ENCODE measurements around the gene SNX21. TPM values are rescaled to one million over a fixed set of nuclear protein-coding genes. Genes with fewer than 3 reads are reported as not detected.
A peak's percentile ranks its signal among the peaks of the same experiment; 100 is the strongest.

Gene SNX21
- total RNA-seq, 1 experiment from 2014 or later, result 11.9 TPM

DNA sequence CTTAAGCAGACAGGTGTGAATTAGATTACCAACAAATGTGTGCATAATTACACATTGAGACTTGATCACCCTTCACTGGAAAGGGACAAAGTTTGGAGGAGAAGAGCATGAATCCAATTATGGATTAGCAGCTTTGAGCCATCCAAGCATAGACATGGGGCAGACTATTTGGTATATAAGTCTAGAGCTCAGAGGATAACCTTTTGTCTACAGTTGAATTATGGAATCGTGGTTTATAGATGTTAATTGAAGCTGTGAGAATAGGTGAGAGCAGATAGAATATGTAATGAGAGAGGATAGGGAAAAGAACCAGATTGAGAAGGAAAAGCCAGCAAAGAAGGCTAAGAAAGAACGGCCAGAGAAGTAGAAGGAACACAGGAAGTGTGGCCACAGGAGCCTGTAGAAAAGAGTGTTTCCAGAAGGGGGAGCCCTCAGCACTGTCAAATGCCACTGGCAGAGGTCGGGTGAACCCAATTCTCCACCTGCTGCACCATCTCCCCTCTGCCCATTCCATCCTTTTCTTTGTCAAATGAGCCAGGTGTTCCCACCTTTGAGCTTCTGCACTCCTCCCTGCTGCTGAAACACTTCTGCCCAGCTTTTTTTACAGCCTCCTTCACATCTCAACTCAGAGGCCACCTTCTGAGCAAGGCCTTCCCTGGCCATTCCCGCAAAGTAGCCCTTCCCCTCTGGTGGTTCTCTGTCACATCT, 34.5 kb upstream of the SNX21 start:
- Histone ChIP-seq H4K20me1 (ENCODE audit: insufficient read depth) (0 out of 2 replicates have a peak, but pooled peaks cover 4% of the 10 kb centered on the region), H3K9me2 (ENCODE audit: insufficient read depth) (no peaks in the 10 kb centered on the region), H3K4me1 (ENCODE audit: control insufficient read depth in 1 of 2, insufficient read depth in 2 of 2, low read length in 2 of 2) (no peaks in the 10 kb centered on the region), H3K36me3 (ENCODE audit: control insufficient read depth in 1 of 2, insufficient read depth in 2 of 2, low read length in 2 of 2) (peaks cover 35 to 42% of the 10 kb centered on the region in 2 experiments; a peak in 3 of 4 replicates), H3K9ac (ENCODE audit: low read length) (no peak overlapping the region), H3K4me3 (replicated peaks in 1 of 2; ENCODE audit: low read depth in 1 of 2, low read length in 2 of 2) (no peak overlapping the region), H3K4me2 (ENCODE audit: low read length) (no peak overlapping the region), H3K27ac (ENCODE audit: low read depth, low read length) (no peak overlapping the region), H2AFZ (ENCODE audit: low read depth, low read length, poor library complexity, severe bottlenecking) (no peak overlapping the region), H3K27me3 (ENCODE audit: insufficient read depth, low read length) (no peaks in the 10 kb centered on the region), H3K9me3 (ENCODE audit: control insufficient read depth in 1 of 2, insufficient read depth in 1 of 2, low read depth in 1 of 2, low read length in 2 of 2) (no peaks in the 10 kb centered on the region), H3K79me2 (ENCODE audit: insufficient read depth, low read length) (no peaks in the 10 kb centered on the region)
- intact Hi-C loops (cut with micrococcal nuclease), result loop anchor here (1.0 kb wide), 1 partner anchor 164 kb away; no protein-coding TSS in a partner anchor
- ChIA-PET POLR2A (interaction anchor here (0.6 to 0.9 kb wide), 2 partner anchors 34 to 76 kb away, joined by 3 read pairs; partner anchors contain the start of gene SNX21), RAD21 (ENCODE audit: low non-redundant PET in 1 of 2, low total read pairs in 2 of 2, uncharacterized antibody in 2 of 2, unreplicated experiment in 2 of 2) (interaction anchor here in 1 of 2 experiments (0.6 kb wide), 1 partner anchor 93 kb away, joined by 3 read pairs; no protein-coding TSS in a partner anchor), CTCF (interaction anchor here (0.6 to 1.5 kb wide), 7 partner anchors 11 to 1078 kb away, joined by 3 to 11 read pairs (median 3); no protein-coding TSS in a partner anchor)
- ATAC-seq, result peak; percentile 97
- DNase-seq (ENCODE audit: low read depth, low spot score), result no peak
- no TSS peak for BruUV-seq (replicated peaks)
- TF ChIP-seq JUND (IDR thresholded peaks at IDR 0.05), result no peak
- TF ChIP-seq, protein P1, sequence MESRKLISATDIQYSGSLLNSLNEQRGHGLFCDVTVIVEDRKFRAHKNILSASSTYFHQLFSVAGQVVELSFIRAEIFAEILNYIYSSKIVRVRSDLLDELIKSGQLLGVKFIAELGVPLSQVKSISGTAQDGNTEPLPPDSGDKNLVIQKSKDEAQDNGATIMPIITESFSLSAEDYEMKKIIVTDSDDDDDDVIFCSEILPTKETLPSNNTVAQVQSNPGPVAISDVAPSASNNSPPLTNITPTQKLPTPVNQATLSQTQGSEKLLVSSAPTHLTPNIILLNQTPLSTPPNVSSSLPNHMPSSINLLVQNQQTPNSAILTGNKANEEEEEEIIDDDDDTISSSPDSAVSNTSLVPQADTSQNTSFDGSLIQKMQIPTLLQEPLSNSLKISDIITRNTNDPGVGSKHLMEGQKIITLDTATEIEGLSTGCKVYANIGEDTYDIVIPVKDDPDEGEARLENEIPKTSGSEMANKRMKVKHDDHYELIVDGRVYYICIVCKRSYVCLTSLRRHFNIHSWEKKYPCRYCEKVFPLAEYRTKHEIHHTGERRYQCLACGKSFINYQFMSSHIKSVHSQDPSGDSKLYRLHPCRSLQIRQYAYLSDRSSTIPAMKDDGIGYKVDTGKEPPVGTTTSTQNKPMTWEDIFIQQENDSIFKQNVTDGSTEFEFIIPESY (IDR thresholded peaks at IDR 0.05; ENCODE audit: extremely low read depth, insufficient replicate concordance, low read length), result no peak
- peak; percentile 64 for TF ChIP-seq RAD21 (IDR thresholded peaks at IDR 0.05; ENCODE audit: low read depth)
- no peak for TF ChIP-seq POLR2A (IDR thresholded peaks at IDR 0.05; ENCODE audit: borderline replicate concordance, extremely low read depth, insufficient read depth, insufficient read length)
- TF ChIP-seq TCF7L2 (IDR thresholded peaks at IDR 0.05; ENCODE audit: borderline replicate concordance, extremely low read depth, insufficient read depth, insufficient read length), result no peak
- no peak for TF ChIP-seq EGR1 (IDR thresholded peaks at IDR 0.05; ENCODE audit: low read depth)
- TF ChIP-seq CEBPB (IDR thresholded peaks at IDR 0.05; ENCODE audit: low read depth), result no peak
- TF ChIP-seq POLR2AphosphoS5 (IDR thresholded peaks at IDR 0.05; ENCODE audit: low read depth, low read length), result 0 out of 2 replicates have a peak, but pooled peaks have one; percentile 32
- TF ChIP-seq YY1 (IDR thresholded peaks at IDR 0.05; ENCODE audit: extremely low read depth, insufficient replicate concordance, low read depth, low read length), result no peak
- TF ChIP-seq ELF1 (IDR thresholded peaks at IDR 0.05; ENCODE audit: borderline replicate concordance, low read depth), result peak; percentile 21; the same call in 1 of the 2 replicates
- no peak for TF ChIP-seq EZH2phosphoT487 (IDR thresholded peaks at IDR 0.05; ENCODE audit: borderline replicate concordance)
- TF ChIP-seq, protein P2, sequence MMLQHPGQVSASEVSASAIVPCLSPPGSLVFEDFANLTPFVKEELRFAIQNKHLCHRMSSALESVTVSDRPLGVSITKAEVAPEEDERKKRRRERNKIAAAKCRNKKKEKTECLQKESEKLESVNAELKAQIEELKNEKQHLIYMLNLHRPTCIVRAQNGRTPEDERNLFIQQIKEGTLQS (IDR thresholded peaks at IDR 0.05), result no peak
- TF ChIP-seq ZNF274 (IDR thresholded peaks at IDR 0.05; ENCODE audit: low read depth, low read length), result no peak
- TF ChIP-seq, protein P3, sequence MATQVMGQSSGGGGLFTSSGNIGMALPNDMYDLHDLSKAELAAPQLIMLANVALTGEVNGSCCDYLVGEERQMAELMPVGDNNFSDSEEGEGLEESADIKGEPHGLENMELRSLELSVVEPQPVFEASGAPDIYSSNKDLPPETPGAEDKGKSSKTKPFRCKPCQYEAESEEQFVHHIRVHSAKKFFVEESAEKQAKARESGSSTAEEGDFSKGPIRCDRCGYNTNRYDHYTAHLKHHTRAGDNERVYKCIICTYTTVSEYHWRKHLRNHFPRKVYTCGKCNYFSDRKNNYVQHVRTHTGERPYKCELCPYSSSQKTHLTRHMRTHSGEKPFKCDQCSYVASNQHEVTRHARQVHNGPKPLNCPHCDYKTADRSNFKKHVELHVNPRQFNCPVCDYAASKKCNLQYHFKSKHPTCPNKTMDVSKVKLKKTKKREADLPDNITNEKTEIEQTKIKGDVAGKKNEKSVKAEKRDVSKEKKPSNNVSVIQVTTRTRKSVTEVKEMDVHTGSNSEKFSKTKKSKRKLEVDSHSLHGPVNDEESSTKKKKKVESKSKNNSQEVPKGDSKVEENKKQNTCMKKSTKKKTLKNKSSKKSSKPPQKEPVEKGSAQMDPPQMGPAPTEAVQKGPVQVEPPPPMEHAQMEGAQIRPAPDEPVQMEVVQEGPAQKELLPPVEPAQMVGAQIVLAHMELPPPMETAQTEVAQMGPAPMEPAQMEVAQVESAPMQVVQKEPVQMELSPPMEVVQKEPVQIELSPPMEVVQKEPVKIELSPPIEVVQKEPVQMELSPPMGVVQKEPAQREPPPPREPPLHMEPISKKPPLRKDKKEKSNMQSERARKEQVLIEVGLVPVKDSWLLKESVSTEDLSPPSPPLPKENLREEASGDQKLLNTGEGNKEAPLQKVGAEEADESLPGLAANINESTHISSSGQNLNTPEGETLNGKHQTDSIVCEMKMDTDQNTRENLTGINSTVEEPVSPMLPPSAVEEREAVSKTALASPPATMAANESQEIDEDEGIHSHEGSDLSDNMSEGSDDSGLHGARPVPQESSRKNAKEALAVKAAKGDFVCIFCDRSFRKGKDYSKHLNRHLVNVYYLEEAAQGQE (IDR thresholded peaks at IDR 0.05; ENCODE audit: low read depth), result no peak
- TF ChIP-seq CBX3 (IDR thresholded peaks at IDR 0.05; ENCODE audit: low read depth), result no peak
- no peak for TF ChIP-seq ZFX (IDR thresholded peaks at IDR 0.05)
- TF ChIP-seq, protein P4, sequence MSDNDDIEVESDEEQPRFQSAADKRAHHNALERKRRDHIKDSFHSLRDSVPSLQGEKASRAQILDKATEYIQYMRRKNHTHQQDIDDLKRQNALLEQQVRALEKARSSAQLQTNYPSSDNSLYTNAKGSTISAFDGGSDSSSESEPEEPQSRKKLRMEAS (IDR thresholded peaks at IDR 0.05), result no peak
- TF ChIP-seq SIN3A (IDR thresholded peaks at IDR 0.05; ENCODE audit: low read depth), result no peak
- TF ChIP-seq EZH2 (IDR thresholded peaks at IDR 0.05), result no peak
